ENCODE data around the gene RIPK1.
"Not testable (repeated sequence)": the region's sequence is repeated elsewhere in the genome, so short reads cannot be mapped to it uniquely, and the experiment has no call there.

The RIPK1 gene

GRCh38 chr6:3045777-3046176, 22.5 kb upstream of the RIPK1 start:
- DNase-seq (ENCODE audit: low read depth), result no peak

GRCh38 chr6:3046295-3046694, 22.0 kb upstream of the RIPK1 start:
- peak; percentile 47 for DNase-seq (ENCODE audit: low read depth)

- not testable (repeated sequence) for DNase-seq (ENCODE audit: low read depth)
Measured at GRCh38 chr6:3048009-3048408, 20.3 kb upstream of the RIPK1 start.

GRCh38 chr6:3052481-3053230, 15.6 kb upstream of the RIPK1 start:
- DNase-seq (ENCODE audit: low read depth), result peak; percentile 19

GRCh38 chr6:3053231-3053508, 15.1 kb upstream of the RIPK1 start:
- no peak for DNase-seq (ENCODE audit: low read depth)

GRCh38 chr6:3054229-3055157, 13.8 kb upstream of the RIPK1 start:
- DNase-seq (ENCODE audit: low read depth), result not testable (repeated sequence)

- not testable (repeated sequence) for DNase-seq (ENCODE audit: low read depth)
Measured at GRCh38 chr6:3055158-3055499, 13.2 kb upstream of the RIPK1 start.

GRCh38 chr6:3057063-3057770, 11.1 kb upstream of the RIPK1 start:
- DNase-seq (ENCODE audit: low read depth), result no peak

- DNase-seq (ENCODE audit: low read depth), result no peak
Measured at GRCh38 chr6:3058957-3059356, 9.3 kb upstream of the RIPK1 start.

GRCh38 chr6:3060092-3060491, 8.2 kb upstream of the RIPK1 start:
- DNase-seq (ENCODE audit: low read depth), result not testable (repeated sequence)

- DNase-seq (ENCODE audit: low read depth), result peak; percentile 91
Measured at GRCh38 chr6:3061501-3061941, 6.8 kb upstream of the RIPK1 start.

GRCh38 chr6:3063340-3063732, 5.0 kb upstream of the RIPK1 start:
- DNase-seq (ENCODE audit: low read depth), result not testable (repeated sequence)

- peak; percentile 92 for DNase-seq (ENCODE audit: low read depth)
Measured at GRCh38 chr6:3063733-3064700, 4.3 kb upstream of the RIPK1 start.

- no peak for DNase-seq (ENCODE audit: low read depth)
Measured at GRCh38 chr6:3071568-3071967, 3.3 kb downstream of the RIPK1 start.

GRCh38 chr6:3072798-3073197, 4.5 kb downstream of the RIPK1 start:
- DNase-seq (ENCODE audit: low read depth), result no peak

- DNase-seq (ENCODE audit: low read depth), result no peak
Measured at GRCh38 chr6:3073382-3073781, 5.1 kb downstream of the RIPK1 start.

- no peak for DNase-seq (ENCODE audit: low read depth)
Measured at GRCh38 chr6:3075772-3076113, 7.4 kb downstream of the RIPK1 start.

- DNase-seq (ENCODE audit: low read depth), result no peak
Measured at GRCh38 chr6:3076320-3076719, 8.0 kb downstream of the RIPK1 start.

GRCh38 chr6:3077430-3077829, 9.1 kb downstream of the RIPK1 start:
- no peak for DNase-seq (ENCODE audit: low read depth)

GRCh38 chr6:3078952-3079351, 10.7 kb downstream of the RIPK1 start:
- not testable (repeated sequence) for DNase-seq (ENCODE audit: low read depth)

- DNase-seq (ENCODE audit: low read depth), result no peak
Measured at GRCh38 chr6:3079682-3080081, 11.4 kb downstream of the RIPK1 start.

GRCh38 chr6:3081960-3082359, 13.7 kb downstream of the RIPK1 start:
- DNase-seq (ENCODE audit: low read depth), result no peak
